ENCODE data around the gene ATP1B4. TPM values are rescaled to one million over a fixed set of nuclear protein-coding genes. Genes with fewer than 3 reads are reported as not detected.

ATP1B4 gene
- total RNA-seq, 1 donor from 2014 or later: 1.8 TPM

- TF ChIP-seq CTCF (IDR thresholded peaks at IDR 0.05; ENCODE audit: borderline replicate concordance): peak; percentile 49
- intact Hi-C loops (cut with micrococcal nuclease): no loop called here
- Histone ChIP-seq H3K4me1 (peaks cover 15% of the 10 kb centered on the region), H3K9me3 (replicated peaks) (no peaks in the 10 kb centered on the region), H3K4me3 (no peak overlapping the region), H3K27ac (replicated peaks) (peak overlapping the region; percentile 38), H3K27me3 (ENCODE audit: low read depth) (no peaks in the 10 kb centered on the region), H3K36me3 (no peaks in the 10 kb centered on the region)
- peak; percentile 37 for DNase-seq
Measured at GRCh38 chrX:120365320-120365719, 3.4 kb downstream of the ATP1B4 start.

GRCh38 chrX:120365968-120366367 lies 4.1 kb downstream of the ATP1B4 start:
- Histone ChIP-seq H3K4me3 (no peak overlapping the region), H3K36me3 (no peaks in the 10 kb centered on the region), H3K9me3 (replicated peaks) (no peaks in the 10 kb centered on the region), H3K27me3 (ENCODE audit: low read depth) (no peaks in the 10 kb centered on the region), H3K27ac (replicated peaks) (peak overlapping the region; percentile 38), H3K4me1 (peaks cover 15% of the 10 kb centered on the region)
- intact Hi-C loops (cut with micrococcal nuclease): no loop called here
- TF ChIP-seq CTCF (IDR thresholded peaks at IDR 0.05; ENCODE audit: borderline replicate concordance): no peak
- DNase-seq: no peak

GRCh38 chrX:120366794-120367193 lies 4.9 kb downstream of the ATP1B4 start:
- no peak for TF ChIP-seq CTCF (IDR thresholded peaks at IDR 0.05; ENCODE audit: borderline replicate concordance)
- H3K27ac ChIP-seq (replicated peaks): peak overlapping the region; percentile 50
- no peak for DNase-seq
- H3K9me3 ChIP-seq (replicated peaks): no peaks in the 10 kb centered on the region
- H3K4me1 ChIP-seq: peaks cover 15% of the 10 kb centered on the region
- H3K4me3 ChIP-seq: no peak overlapping the region
- intact Hi-C loops (cut with micrococcal nuclease): no loop called here
- H3K27me3 ChIP-seq (ENCODE audit: low read depth): no peaks in the 10 kb centered on the region
- no peaks in the 10 kb centered on the region for H3K36me3 ChIP-seq

GRCh38 chrX:120367402-120368109 lies 5.7 kb downstream of the ATP1B4 start:
- H3K9me3 ChIP-seq (replicated peaks): no peaks in the 10 kb centered on the region
- H3K4me1 ChIP-seq: peaks cover 15% of the 10 kb centered on the region
- no peaks in the 10 kb centered on the region for H3K36me3 ChIP-seq
- intact Hi-C loops (cut with micrococcal nuclease): no loop called here
- no peaks in the 10 kb centered on the region for H3K27me3 ChIP-seq (ENCODE audit: low read depth)
- TF ChIP-seq CTCF (IDR thresholded peaks at IDR 0.05; ENCODE audit: borderline replicate concordance): no peak
- peak; percentile 14 for DNase-seq
- no peak overlapping the region for H3K4me3 ChIP-seq
- peak overlapping the region; percentile 50 for H3K27ac ChIP-seq (replicated peaks)

- H3K36me3 ChIP-seq: no peaks in the 10 kb centered on the region
- intact Hi-C loops (cut with micrococcal nuclease): no loop called here
- peaks cover 4% of the 10 kb centered on the region for H3K4me1 ChIP-seq
- no peaks in the 10 kb centered on the region for H3K27me3 ChIP-seq (ENCODE audit: low read depth)
- H3K9me3 ChIP-seq (replicated peaks): no peaks in the 10 kb centered on the region
- peak overlapping the region; percentile 42 for H3K27ac ChIP-seq (replicated peaks)
- no peak for DNase-seq
- H3K4me3 ChIP-seq: no peak overlapping the region
- TF ChIP-seq CTCF (IDR thresholded peaks at IDR 0.05; ENCODE audit: borderline replicate concordance): no peak
Measured at GRCh38 chrX:120372667-120373370, 10.9 kb downstream of the ATP1B4 start.

Data from left ventricle myocardium inferior (tissue), 1 donor.